MM.1S (cell line): ENCODE measurements around the gene DDX23.

Experiments
- DNase-seq: peaks from one replicate; pipeline ENCODE4 v3.0.0-alpha.2; 2015
- H2AFZ ChIP-seq: fragments of 300-600 bp; sonication (generic); 2 replicates; pipeline ENCODE4 v1.6.0; 2016; ENCODE audit warnings: antibody characterized with exemption, low read length
- H3F3A ChIP-seq: fragments of 300-600 bp; sonication (generic); 2 replicates; pipeline ENCODE4 v1.6.1; 2016; ENCODE audit warnings: mild to moderate bottlenecking, antibody characterized with exemption, low read length, moderate library complexity, mixed read lengths; ENCODE audit not compliant: insufficient read depth
- H3K27ac ChIP-seq: fragments of 300-600 bp; sonication (generic); 2 replicates; pipeline ENCODE4 v1.5.1; 2016; ENCODE audit warnings: mild to moderate bottlenecking, low read length
- H3K27me3 ChIP-seq: fragments of 300-600 bp; sonication (generic); replicated peaks from 2 replicates; pipeline ENCODE4 v1.6.0; 2016; ENCODE audit warnings: low read length; ENCODE audit not compliant: insufficient read depth
- H3K36me3 ChIP-seq: fragments of 300-600 bp; sonication (generic); replicated peaks from 2 replicates; pipeline ENCODE4 v1.6.1; 2016; ENCODE audit warnings: mild to moderate bottlenecking, low read length, mixed read lengths; ENCODE audit not compliant: insufficient read depth
- H3K4me1 ChIP-seq: fragments of 300-600 bp; sonication (generic); 2 replicates; pipeline ENCODE4 v1.6.1; 2016; ENCODE audit warnings: low read length, mixed read lengths
- H3K4me2 ChIP-seq: fragments of 300-600 bp; sonication (generic); 2 replicates; pipeline ENCODE4 v1.6.0; 2016; ENCODE audit warnings: low read depth, low read length
- H3K4me3 ChIP-seq: fragments of 300-600 bp; sonication (generic); 2 replicates; pipeline ENCODE4 v1.5.1; 2016; ENCODE audit warnings: low read length, mixed read lengths
- H3K79me2 ChIP-seq: fragments of 300-600 bp; sonication (generic); 2 replicates; pipeline ENCODE4 v1.6.1; 2016; ENCODE audit warnings: mixed run types, low read length, mixed read lengths
- H3K9ac ChIP-seq: fragments of 300-600 bp; sonication (generic); 2 replicates; pipeline ENCODE4 v1.6.1; 2016; ENCODE audit warnings: low read length, mixed read lengths
- H3K9me2 ChIP-seq: fragments of 300-600 bp; sonication (generic); replicated peaks from 2 replicates; pipeline ENCODE4 v1.6.1; 2016; ENCODE audit warnings: mild to moderate bottlenecking, low read length, mixed read lengths; ENCODE audit not compliant: insufficient read depth
- H3K9me3 ChIP-seq: fragments of 300-600 bp; sonication (generic); replicated peaks from 2 replicates; pipeline ENCODE4 v1.6.1; 2016; ENCODE audit warnings: mild to moderate bottlenecking, low read length, mixed read lengths; ENCODE audit not compliant: insufficient read depth
- H4K20me1 ChIP-seq: fragments of 300-600 bp; sonication (generic); 2 replicates; pipeline ENCODE4 v1.6.1; 2016; ENCODE audit warnings: mild to moderate bottlenecking, low read length, moderate library complexity, mixed read lengths; ENCODE audit not compliant: insufficient read depth
- EZH2 ChIP-seq: fragments of 300-600 bp; sonication (generic); optimal IDR thresholded peaks from 2 replicates; pipeline ENCODE3; 2017; ENCODE audit warnings: low read depth, mild to moderate bottlenecking, antibody characterized with exemption, low read length, mixed read lengths
- EZH2phosphoT487 ChIP-seq: fragments of 300-600 bp; sonication (generic); IDR thresholded peaks from 2 replicates; pipeline ENCODE4 v1.6.1; 2018; ENCODE audit warnings: antibody characterized with exemption, low read length
- TF ChIP-seq, protein P1 (sequence below): fragments of 300-600 bp; sonication (generic); IDR thresholded peaks from 2 replicates; pipeline ENCODE4 v1.5.1; 2016; ENCODE audit warnings: antibody characterized with exemption, low read length, mixed read lengths

DDX23 gene

DNA sequence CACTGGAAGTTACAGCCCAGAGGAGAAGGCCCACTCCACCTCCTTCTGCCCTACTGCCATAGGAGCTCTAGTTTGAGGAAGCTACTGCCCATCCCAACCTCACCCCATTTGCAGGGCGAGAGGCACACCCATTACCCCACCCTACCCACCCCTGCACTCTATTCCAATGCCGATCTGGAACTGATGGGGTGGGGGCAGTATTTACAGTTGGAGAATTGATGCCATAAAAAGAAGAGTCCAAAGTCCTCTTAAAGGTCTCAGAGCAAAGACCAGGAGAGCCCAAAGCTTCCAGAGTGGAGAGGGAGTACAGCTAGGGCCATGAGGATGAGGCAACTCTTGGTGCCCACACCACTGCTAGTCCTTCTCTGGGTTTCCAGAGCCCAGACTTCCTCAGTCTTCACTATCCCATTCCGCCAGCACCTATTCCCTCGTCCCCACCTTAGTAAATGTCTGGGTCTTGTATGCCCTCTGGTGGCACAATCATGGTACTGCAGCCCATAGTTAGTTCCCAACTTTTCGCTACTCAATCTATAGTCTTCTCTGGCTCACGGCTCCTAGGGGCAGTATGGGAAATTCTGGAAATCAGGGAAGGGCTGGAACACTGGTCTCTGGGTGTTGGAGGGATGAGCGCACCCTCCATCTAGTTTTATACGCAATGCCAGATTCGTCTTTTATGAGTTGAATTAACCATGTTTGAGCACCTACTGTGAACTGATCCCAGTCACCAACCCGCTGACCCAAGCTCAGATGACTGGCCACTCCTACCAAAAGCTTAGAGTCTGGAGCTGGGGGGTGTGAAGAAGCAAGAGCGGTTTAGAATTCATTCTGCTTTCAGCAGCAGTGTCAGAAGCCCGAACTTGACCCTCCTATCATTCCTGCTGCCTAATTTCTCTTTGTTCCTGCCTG is 56.2 kb downstream of the DDX23 start:
- 0 out of 2 replicates have a peak overlapping the region, but pooled peaks have one; percentile 44 for H2AFZ ChIP-seq

DNA sequence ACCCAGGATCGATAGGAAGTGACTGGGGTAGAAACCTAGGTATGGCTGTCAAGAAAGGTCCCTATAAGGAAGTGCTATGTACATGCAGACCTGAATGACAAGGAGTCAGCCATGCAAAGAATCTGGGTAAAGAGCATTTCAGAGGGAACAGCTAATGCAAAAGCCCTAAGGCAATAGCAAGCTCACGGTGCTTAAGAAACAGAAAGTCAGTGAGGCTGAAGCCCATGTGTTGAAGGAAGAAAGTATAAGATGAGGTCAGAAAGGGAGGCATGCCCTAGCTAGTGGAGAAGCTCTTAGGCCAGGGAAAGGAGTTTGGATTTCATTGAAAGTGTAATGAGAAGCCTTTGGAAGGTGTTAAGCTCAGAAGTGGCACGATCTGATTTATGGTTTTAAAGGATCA is 57.1 kb downstream of the DDX23 start:
- Histone ChIP-seq H3K36me3 (no peaks in the 10 kb centered on the region), H3K9ac (no peak overlapping the region), H4K20me1 (no peaks in the 10 kb centered on the region), H3K9me2 (no peaks in the 10 kb centered on the region), H3K4me3 (no peak overlapping the region), H3F3A (no peaks in the 10 kb centered on the region), H3K4me2 (no peak overlapping the region), H2AFZ (no peak overlapping the region), H3K27me3 (no peaks in the 10 kb centered on the region), H3K79me2 (no peaks in the 10 kb centered on the region), H3K27ac (no peak overlapping the region), H3K4me1 (peaks cover 5% of the 10 kb centered on the region), H3K9me3 (no peaks in the 10 kb centered on the region)
- TF ChIP-seq, protein P1, sequence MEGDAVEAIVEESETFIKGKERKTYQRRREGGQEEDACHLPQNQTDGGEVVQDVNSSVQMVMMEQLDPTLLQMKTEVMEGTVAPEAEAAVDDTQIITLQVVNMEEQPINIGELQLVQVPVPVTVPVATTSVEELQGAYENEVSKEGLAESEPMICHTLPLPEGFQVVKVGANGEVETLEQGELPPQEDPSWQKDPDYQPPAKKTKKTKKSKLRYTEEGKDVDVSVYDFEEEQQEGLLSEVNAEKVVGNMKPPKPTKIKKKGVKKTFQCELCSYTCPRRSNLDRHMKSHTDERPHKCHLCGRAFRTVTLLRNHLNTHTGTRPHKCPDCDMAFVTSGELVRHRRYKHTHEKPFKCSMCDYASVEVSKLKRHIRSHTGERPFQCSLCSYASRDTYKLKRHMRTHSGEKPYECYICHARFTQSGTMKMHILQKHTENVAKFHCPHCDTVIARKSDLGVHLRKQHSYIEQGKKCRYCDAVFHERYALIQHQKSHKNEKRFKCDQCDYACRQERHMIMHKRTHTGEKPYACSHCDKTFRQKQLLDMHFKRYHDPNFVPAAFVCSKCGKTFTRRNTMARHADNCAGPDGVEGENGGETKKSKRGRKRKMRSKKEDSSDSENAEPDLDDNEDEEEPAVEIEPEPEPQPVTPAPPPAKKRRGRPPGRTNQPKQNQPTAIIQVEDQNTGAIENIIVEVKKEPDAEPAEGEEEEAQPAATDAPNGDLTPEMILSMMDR: no peak
- TF ChIP-seq EZH2phosphoT487 (no peak), EZH2 (no peak)
- peak; percentile 19 for DNase-seq

More for the DNA sequence above, 56.2 kb downstream of the DDX23 start:
- no peak overlapping the region for H3K4me3 ChIP-seq
- H3K79me2 ChIP-seq: no peaks in the 10 kb centered on the region
- no peak for TF ChIP-seq EZH2phosphoT487
- TF ChIP-seq, protein P1: peak; percentile 98
- H3K27ac ChIP-seq: no peak overlapping the region
- H3K27me3 ChIP-seq: no peaks in the 10 kb centered on the region
- no peak overlapping the region for H3K9ac ChIP-seq
- H3K4me1 ChIP-seq: no peaks in the 10 kb centered on the region
- no peaks in the 10 kb centered on the region for H3K36me3 ChIP-seq
- no peaks in the 10 kb centered on the region for H4K20me1 ChIP-seq
- no peaks in the 10 kb centered on the region for H3K9me2 ChIP-seq
- peak; percentile 59 for DNase-seq
- H3K4me2 ChIP-seq: peak overlapping the region; percentile 28; the same call in 1 of the 2 replicates
- H3K9me3 ChIP-seq: no peaks in the 10 kb centered on the region
- H3F3A ChIP-seq: no peaks in the 10 kb centered on the region

GRCh38 chr12:48793696-48794095 is 58.3 kb downstream of the DDX23 start:
- DNase-seq: no peak

More at GRCh38 chr12:48793696-48794095, 58.3 kb downstream of the DDX23 start:
- H3K9me3 ChIP-seq: no peaks in the 10 kb centered on the region
- no peak overlapping the region for H2AFZ ChIP-seq
- no peak for TF ChIP-seq EZH2phosphoT487
- TF ChIP-seq, protein P1: no peak
- no peak for TF ChIP-seq EZH2
- no peaks in the 10 kb centered on the region; the same call in 1 of the 2 replicates for H3K79me2 ChIP-seq
- peaks cover 7% of the 10 kb centered on the region for H3K4me1 ChIP-seq
- H4K20me1 ChIP-seq: no peaks in the 10 kb centered on the region
- no peak overlapping the region for H3K27ac ChIP-seq
- no peaks in the 10 kb centered on the region for H3K27me3 ChIP-seq
- no peaks in the 10 kb centered on the region for H3K36me3 ChIP-seq
- no peak overlapping the region for H3K4me3 ChIP-seq
- no peak overlapping the region for H3K4me2 ChIP-seq
- no peak overlapping the region for H3K9ac ChIP-seq
- H3F3A ChIP-seq: no peaks in the 10 kb centered on the region
- no peaks in the 10 kb centered on the region for H3K9me2 ChIP-seq
